ENCODE data around the gene MAST4. TPM values are rescaled to one million over a fixed set of nuclear protein-coding genes. Genes with fewer than 3 reads are reported as not detected.

MAST4 gene
- total RNA-seq, 1 donor: 23.2 TPM

DNA sequence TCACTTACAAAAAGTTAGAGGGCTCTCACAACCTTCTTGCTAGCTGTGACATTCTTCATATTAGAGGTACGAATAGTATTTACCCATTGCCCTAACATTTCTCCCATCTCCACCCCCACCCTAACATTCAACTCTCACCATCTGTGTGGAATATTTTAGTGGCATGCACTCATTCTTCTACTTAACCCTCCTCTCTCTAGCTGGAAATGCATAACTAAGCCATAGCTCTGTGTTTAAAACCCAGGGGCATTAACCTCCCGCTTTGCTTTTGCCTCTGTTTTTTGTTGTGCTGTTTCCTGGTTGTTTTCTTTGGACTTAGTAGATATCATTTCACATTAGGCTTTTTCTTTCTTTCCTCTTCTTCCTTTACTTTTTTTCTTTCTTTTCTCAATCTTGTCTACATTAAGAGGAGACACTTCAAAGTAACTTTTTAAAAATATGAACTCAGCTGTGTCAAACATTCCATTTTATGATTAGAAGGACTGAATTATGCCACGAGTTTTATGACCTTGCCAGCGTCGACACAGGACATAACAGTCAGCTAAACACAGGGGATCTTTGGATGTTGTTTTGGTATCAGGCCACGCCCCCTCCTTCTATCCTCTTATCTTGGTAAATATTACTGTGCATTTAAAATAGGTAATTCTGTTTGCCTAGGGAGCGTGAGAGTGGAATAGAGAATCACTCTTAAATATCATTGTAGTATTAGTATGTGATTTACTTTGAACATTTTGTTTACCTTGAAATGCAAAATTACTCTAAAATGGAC is 364.4 kb downstream of the MAST4 start:
- DNase-seq (ENCODE audit: low read depth): peak; percentile 45
- TF ChIP-seq, protein P1, sequence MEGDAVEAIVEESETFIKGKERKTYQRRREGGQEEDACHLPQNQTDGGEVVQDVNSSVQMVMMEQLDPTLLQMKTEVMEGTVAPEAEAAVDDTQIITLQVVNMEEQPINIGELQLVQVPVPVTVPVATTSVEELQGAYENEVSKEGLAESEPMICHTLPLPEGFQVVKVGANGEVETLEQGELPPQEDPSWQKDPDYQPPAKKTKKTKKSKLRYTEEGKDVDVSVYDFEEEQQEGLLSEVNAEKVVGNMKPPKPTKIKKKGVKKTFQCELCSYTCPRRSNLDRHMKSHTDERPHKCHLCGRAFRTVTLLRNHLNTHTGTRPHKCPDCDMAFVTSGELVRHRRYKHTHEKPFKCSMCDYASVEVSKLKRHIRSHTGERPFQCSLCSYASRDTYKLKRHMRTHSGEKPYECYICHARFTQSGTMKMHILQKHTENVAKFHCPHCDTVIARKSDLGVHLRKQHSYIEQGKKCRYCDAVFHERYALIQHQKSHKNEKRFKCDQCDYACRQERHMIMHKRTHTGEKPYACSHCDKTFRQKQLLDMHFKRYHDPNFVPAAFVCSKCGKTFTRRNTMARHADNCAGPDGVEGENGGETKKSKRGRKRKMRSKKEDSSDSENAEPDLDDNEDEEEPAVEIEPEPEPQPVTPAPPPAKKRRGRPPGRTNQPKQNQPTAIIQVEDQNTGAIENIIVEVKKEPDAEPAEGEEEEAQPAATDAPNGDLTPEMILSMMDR (IDR thresholded peaks at IDR 0.05; ENCODE audit: insufficient read depth, low read length): no peak
- H3K4me3 ChIP-seq (ENCODE audit: low read depth, low read length): peak overlapping the region; percentile 46

DNA sequence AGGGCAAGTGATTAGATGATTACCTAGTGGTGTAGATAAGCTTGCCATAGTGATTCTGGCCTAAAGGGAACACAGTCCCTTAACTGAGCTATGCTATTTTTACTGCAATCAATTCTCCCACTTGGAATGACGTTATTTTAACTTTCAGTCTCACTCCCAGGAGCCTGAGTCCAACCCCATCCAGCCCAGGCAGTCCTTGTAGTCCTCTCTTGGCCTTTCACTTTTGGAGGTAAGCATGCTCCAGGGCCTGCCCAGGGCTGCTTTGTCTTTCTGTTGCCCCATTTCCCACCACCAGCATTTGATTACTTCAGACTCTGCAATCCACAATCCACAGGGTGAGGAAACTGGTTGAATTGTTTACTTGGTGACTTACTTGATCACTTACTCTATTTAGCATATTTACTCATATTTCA is 367.4 kb downstream of the MAST4 start:
- TF ChIP-seq, protein P1 (IDR thresholded peaks at IDR 0.05; ENCODE audit: insufficient read depth, low read length): no peak
- DNase-seq (ENCODE audit: low read depth): peak; percentile 41
- no peak overlapping the region for H3K4me3 ChIP-seq (ENCODE audit: low read depth, low read length)

DNA sequence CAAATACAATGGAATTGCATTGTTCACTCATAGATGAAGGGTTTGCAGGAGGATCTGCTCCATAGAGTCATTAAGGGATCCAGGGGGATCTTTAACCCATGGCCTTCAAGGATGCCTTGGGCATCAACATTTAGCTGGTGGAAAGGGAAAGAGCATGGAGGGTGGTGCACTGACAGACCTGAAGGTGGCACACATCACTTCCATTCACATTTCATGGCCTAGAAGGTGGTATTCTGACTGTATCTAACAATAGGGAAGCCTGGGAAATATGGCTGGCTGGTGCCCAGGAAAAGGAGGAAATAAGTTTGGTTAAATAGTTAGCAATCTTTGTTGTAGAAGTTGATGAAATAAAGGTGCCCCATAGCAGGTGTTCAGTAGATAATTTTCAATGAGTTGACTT is 370.2 kb downstream of the MAST4 start:
- TF ChIP-seq, protein P1 (IDR thresholded peaks at IDR 0.05; ENCODE audit: insufficient read depth, low read length): no peak
- no peak for DNase-seq (ENCODE audit: low read depth)
- H3K4me3 ChIP-seq (ENCODE audit: low read depth, low read length): no peak overlapping the region

DNA sequence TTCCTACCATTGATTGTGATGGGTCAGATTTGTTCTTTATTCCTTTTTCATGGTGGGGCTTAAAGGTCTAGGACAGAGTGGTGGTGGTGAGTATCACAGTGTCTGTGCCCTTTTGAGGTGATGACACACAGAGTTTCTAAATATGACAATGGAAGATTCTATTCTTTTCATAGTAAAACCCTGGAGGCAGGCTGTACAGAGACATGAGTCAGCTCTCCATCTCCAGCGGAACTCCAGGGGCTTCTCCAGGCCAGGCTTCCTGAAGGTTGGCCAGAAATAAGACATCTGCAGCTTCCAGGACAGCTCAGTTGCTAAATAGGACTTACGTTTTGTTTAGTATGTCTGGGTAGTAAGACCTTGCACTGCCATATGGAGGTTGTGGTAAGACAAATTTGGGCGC is 370.9 kb downstream of the MAST4 start:
- no peak overlapping the region for H3K4me3 ChIP-seq (ENCODE audit: low read depth, low read length)
- TF ChIP-seq, protein P1 (IDR thresholded peaks at IDR 0.05; ENCODE audit: insufficient read depth, low read length): no peak
- peak; percentile 74 for DNase-seq (ENCODE audit: low read depth)

DNA sequence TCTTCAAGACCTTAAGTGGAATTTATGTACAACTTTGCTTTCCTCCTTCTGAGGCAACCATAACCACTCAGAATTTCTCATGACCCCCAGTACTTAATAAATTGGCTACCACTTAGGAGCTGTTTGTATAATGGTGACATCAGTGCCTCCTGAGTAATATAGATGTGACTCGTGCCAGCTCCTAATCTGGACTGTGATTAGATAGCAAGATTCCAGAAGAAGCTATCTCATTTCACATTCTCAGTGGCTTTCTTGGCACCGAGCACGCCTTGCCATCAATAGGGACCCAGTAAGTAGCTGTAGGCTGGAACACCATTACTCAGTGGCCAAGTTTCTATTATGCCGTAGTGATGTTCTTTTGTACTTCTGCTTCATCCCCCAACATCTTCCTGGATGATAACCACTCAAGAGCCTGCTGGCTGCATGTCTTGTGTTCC is 371.7 kb downstream of the MAST4 start:
- H3K4me3 ChIP-seq (ENCODE audit: low read depth, low read length): no peak overlapping the region
- DNase-seq (ENCODE audit: low read depth): peak; percentile 85
- TF ChIP-seq, protein P1 (IDR thresholded peaks at IDR 0.05; ENCODE audit: insufficient read depth, low read length): no peak

DNA sequence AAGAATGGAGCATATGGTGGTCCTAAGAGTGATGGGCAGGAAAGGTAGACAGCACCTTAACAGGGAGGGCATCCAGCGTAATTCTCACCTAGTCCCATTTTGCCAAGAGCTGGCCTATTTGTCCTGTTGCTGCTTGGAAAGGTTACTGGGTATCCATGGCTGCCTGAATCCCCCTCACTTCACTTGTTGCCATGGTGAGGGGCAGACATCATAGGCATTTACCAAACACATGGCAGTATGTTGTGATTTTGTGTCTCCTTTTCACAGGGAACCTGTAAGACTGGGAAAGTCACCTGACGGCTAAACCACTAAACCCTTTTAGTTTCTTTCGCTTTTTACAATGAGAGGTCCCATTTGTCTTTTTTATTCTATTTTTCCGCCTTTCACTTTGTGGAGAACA is 373.3 kb downstream of the MAST4 start:
- TF ChIP-seq, protein P1 (IDR thresholded peaks at IDR 0.05; ENCODE audit: insufficient read depth, low read length): no peak
- no peak for DNase-seq (ENCODE audit: low read depth)
- no peak overlapping the region for H3K4me3 ChIP-seq (ENCODE audit: low read depth, low read length)

All from fibroblast of the aortic adventitia (primary cell).